HG03045 (cell line): ENCODE data around the gene RSU1.

Experiments
- ATAC-seq: cut with Tn5 transposase; IDR thresholded peaks from one replicate; pipeline ENCODE4 v1.9.1; 2021; ENCODE audit warnings: mild to moderate bottlenecking, moderate library complexity; ENCODE audit not compliant: unreplicated experiment

The RSU1 gene

DNA sequence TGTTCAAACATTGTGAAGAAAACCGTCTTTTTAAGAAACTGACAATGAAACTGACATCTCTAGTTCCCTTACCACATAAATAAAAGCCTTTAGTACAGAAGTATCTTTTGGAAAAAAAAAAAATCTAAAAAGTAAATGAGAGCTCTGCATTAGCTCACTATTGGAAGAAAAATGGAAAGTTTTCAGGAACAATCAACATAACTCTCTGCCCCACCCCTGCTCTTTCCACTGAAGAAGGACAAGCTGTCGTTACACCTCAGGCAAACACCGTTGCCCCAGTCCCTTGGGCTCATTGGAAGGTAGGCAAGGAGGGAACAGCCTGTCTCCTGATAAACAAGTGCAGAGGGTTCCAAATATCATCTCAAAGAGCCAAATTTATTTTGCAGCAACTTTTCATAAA lies 273.1 kb downstream of the RSU1 start:
- ATAC-seq: no peak
